DND-41 (cell line): Measurements from ENCODE around the gene ATP9B.

ENCODE experiments used
- ATAC-seq: fragments of 200-7000 bp; cut with Tn5 transposase; 3 replicates; pipeline ENCODE4 v1.9.1; 2021; ENCODE audit warnings: low read depth; ENCODE audit not compliant: insufficient read depth
- DNase-seq: peaks from one replicate; pipeline ENCODE4 v3.0.0-alpha.2; 2020
- H2AFZ ChIP-seq: 2 replicates; pipeline ENCODE4 v1.6.0; 2012; ENCODE audit warnings: low read depth, low read length
- H3K27ac ChIP-seq: 2 replicates; pipeline ENCODE4 v1.5.1; 2012; ENCODE audit warnings: low read length, inconsistent platforms
- H3K27me3 ChIP-seq: fragments of 200-600 bp; sonication (generic); 2 replicates; pipeline ENCODE4 v1.6.0; 2012; ENCODE audit warnings: low read length, mild to moderate bottlenecking, inconsistent platforms; ENCODE audit not compliant: insufficient read depth, poor library complexity
- H3K36me3 ChIP-seq: 2 replicates; pipeline ENCODE4 v1.5.1; 2012; ENCODE audit warnings: low read length, inconsistent platforms; ENCODE audit not compliant: insufficient read depth
- H3K4me1 ChIP-seq: 2 replicates; pipeline ENCODE4 v1.5.1; 2012; ENCODE audit warnings: mild to moderate bottlenecking, low read length; ENCODE audit not compliant: insufficient read depth
- H3K4me2 ChIP-seq: 2 replicates; pipeline ENCODE4 v1.6.0; 2012; ENCODE audit warnings: mild to moderate bottlenecking, moderate library complexity, low read length, inconsistent platforms; ENCODE audit not compliant: insufficient read depth
- H3K4me3 ChIP-seq, 2 experiments: fragments of 200-600 bp in 1 of 2; shearing (Covaris generic) in 1 of 2; 2 replicates each; pipeline ENCODE4 v1.5.1; 2012 to 2016; ENCODE audit warnings: inconsistent platforms in 2 of 2, low read length in 2 of 2, mild to moderate bottlenecking in 2 of 2, low read depth in 1 of 2, moderate library complexity in 1 of 2
- H3K79me2 ChIP-seq: 2 replicates; pipeline ENCODE4 v1.6.0; 2012; ENCODE audit warnings: low read length, inconsistent platforms; ENCODE audit not compliant: insufficient read depth
- H3K9ac ChIP-seq: 2 replicates; pipeline ENCODE4 v1.6.0; 2012; ENCODE audit warnings: low read depth, mild to moderate bottlenecking, inconsistent platforms, low read length, moderate library complexity
- H3K9me3 ChIP-seq: 2 replicates; pipeline ENCODE4 v1.5.1; 2012; ENCODE audit warnings: low read length, moderate library complexity, mild to moderate bottlenecking, inconsistent platforms; ENCODE audit not compliant: insufficient read depth, severe bottlenecking
- H4K20me1 ChIP-seq: 2 replicates; pipeline ENCODE4 v1.6.0; 2012; ENCODE audit warnings: low read length; ENCODE audit not compliant: insufficient read depth
- CTCF ChIP-seq: IDR thresholded peaks from 2 replicates; pipeline ENCODE4 v1.5.1; 2012; ENCODE audit warnings: borderline replicate concordance, low read length, moderate library complexity, mild to moderate bottlenecking; ENCODE audit not compliant: poor library complexity, severe bottlenecking; ENCODE audit errors: extremely low read depth
- EZH2 ChIP-seq: IDR thresholded peaks from 3 replicates; pipeline ENCODE4 v1.6.1; 2012; ENCODE audit warnings: borderline replicate concordance, low read depth, mild to moderate bottlenecking, moderate library complexity, low read length, inconsistent platforms; ENCODE audit not compliant: severe bottlenecking

Gene ATP9B

DNA sequence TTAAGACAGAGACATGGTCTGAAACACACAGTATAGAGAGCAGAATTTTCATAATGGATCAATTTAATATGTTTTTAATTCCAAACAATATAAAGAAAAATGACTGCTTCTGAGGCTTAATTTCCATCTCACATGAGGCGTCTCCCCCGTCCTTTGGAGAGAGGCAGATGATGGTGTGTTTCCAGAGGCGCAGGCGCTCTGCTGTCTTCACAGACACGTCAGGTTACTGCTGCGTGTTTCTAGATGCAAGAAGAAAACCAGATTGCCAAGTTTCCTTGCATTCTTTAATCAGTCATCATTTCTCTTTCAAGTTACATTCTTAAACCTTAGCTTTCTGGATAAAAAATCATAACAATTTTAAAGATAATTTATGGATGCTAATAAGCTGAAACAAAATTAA lies 160.2 kb downstream of the ATP9B start:
- H3K4me3 ChIP-seq: no peak overlapping the region
- no peaks in the 10 kb centered on the region for H3K9me3 ChIP-seq
- TF ChIP-seq CTCF: no peak
- TF ChIP-seq EZH2: no peak
- no peaks in the 10 kb centered on the region for H3K27me3 ChIP-seq
- no peak overlapping the region for H3K27ac ChIP-seq
- DNase-seq (no peak), ATAC-seq (no peak)
- H2AFZ ChIP-seq: no peak overlapping the region
- no peak overlapping the region for H3K4me2 ChIP-seq
- H3K36me3 ChIP-seq: no peaks in the 10 kb centered on the region
- no peaks in the 10 kb centered on the region for H3K4me1 ChIP-seq
- H3K9ac ChIP-seq: no peak overlapping the region
- no peaks in the 10 kb centered on the region for H3K79me2 ChIP-seq
- H4K20me1 ChIP-seq: peaks cover 2% of the 10 kb centered on the region; the same call in 1 of the 2 replicates

GRCh38 chr18:79234438-79234837 lies 165.2 kb downstream of the ATP9B start:
- Histone ChIP-seq H3K4me2 (no peak overlapping the region), H3K79me2 (no peaks in the 10 kb centered on the region; the same call in 1 of the 2 replicates), H3K36me3 (no peaks in the 10 kb centered on the region), H3K9me3 (no peaks in the 10 kb centered on the region), H3K4me3 (no peak overlapping the region), H3K4me1 (no peaks in the 10 kb centered on the region), H3K9ac (no peak overlapping the region), H4K20me1 (peaks cover 9% of the 10 kb centered on the region; the same call in 1 of the 2 replicates), H3K27me3 (no peaks in the 10 kb centered on the region), H2AFZ (no peak overlapping the region), H3K27ac (no peak overlapping the region)
- ATAC-seq (no peak), DNase-seq (no peak)
- TF ChIP-seq EZH2: no peak
- no peak for TF ChIP-seq CTCF

DNA sequence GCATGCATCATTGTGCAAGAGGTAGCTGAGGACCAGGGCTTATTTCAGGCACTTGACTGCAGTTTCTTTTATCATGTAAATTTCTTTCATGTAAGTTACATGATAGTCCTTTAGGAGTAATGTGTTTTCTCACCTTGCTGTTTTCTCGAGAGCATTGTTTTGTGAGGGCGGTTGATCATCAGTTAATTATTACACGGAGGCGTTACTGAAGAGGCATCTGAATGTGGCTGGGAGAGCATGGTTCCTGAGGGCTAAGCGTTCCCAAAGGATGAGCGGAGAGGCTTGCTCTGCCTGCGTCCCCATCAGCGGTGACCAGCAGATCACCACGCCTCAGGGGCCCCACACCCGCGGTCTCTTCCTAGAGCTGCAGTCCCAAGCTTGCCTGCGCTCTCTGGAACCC lies 170.4 kb downstream of the ATP9B start:
- Histone ChIP-seq H3K79me2 (no peaks in the 10 kb centered on the region; the same call in 1 of the 2 replicates), H3K36me3 (no peaks in the 10 kb centered on the region), H4K20me1 (peaks cover 6% of the 10 kb centered on the region; the same call in 1 of the 2 replicates), H3K9ac (no peak overlapping the region), H3K27me3 (no peaks in the 10 kb centered on the region), H2AFZ (no peak overlapping the region), H3K4me1 (no peaks in the 10 kb centered on the region), H3K4me3 (no peak overlapping the region), H3K9me3 (no peaks in the 10 kb centered on the region), H3K4me2 (no peak overlapping the region), H3K27ac (no peak overlapping the region)
- no peak for TF ChIP-seq CTCF
- TF ChIP-seq EZH2: no peak
- DNase-seq: no peak
- no peak for ATAC-seq

- no peaks in the 10 kb centered on the region for H3K4me1 ChIP-seq
- H3K27me3 ChIP-seq: no peaks in the 10 kb centered on the region
- H3K4me2 ChIP-seq: no peak overlapping the region
- DNase-seq: no peak
- H4K20me1 ChIP-seq: peaks cover 10% of the 10 kb centered on the region; the same call in 1 of the 2 replicates
- H2AFZ ChIP-seq: no peak overlapping the region
- no peak for ATAC-seq
- H3K36me3 ChIP-seq: no peaks in the 10 kb centered on the region
- no peak for TF ChIP-seq CTCF
- TF ChIP-seq EZH2: no peak
- no peaks in the 10 kb centered on the region; the same call in 1 of the 2 replicates for H3K79me2 ChIP-seq
- no peak overlapping the region for H3K9ac ChIP-seq
- H3K9me3 ChIP-seq: no peaks in the 10 kb centered on the region
- no peak overlapping the region for H3K4me3 ChIP-seq
- no peak overlapping the region for H3K27ac ChIP-seq
Measured at GRCh38 chr18:79241755-79242154, 172.6 kb downstream of the ATP9B start.
